BE2C (cell line): Measurements from ENCODE around the gene C4orf36.

Experiments used
- DNase-seq: peaks from one replicate; pipeline ENCODE4 v3.0.0-alpha.2; 2020
- H3K27me3 ChIP-seq: fragments of 250-450 bp; sonication (Bioruptor Pico); 2 replicates; pipeline ENCODE4 v1.5.1; 2020; ENCODE audit warnings: mild to moderate bottlenecking
- H3K36me3 ChIP-seq: fragments of 250-450 bp; sonication (Bioruptor Pico); 2 replicates; pipeline ENCODE4 v1.5.1; 2020; ENCODE audit warnings: mild to moderate bottlenecking
- H3K4me1 ChIP-seq: fragments of 250-450 bp; sonication (Bioruptor Pico); 2 replicates; pipeline ENCODE4 v1.5.1; 2020
- H3K4me3 ChIP-seq: 2 replicates; pipeline ENCODE4 v1.5.1; 2011; ENCODE audit warnings: low read depth, low read length
- H3K9me3 ChIP-seq: fragments of 250-450 bp; sonication (Bioruptor Pico); 2 replicates; pipeline ENCODE4 v1.5.1; 2020
- TF ChIP-seq, protein P1 (sequence below): IDR thresholded peaks from 2 replicates; pipeline ENCODE4 v1.5.1; 2012; ENCODE audit warnings: mild to moderate bottlenecking, low read depth, low read length

The C4orf36 gene

DNA sequence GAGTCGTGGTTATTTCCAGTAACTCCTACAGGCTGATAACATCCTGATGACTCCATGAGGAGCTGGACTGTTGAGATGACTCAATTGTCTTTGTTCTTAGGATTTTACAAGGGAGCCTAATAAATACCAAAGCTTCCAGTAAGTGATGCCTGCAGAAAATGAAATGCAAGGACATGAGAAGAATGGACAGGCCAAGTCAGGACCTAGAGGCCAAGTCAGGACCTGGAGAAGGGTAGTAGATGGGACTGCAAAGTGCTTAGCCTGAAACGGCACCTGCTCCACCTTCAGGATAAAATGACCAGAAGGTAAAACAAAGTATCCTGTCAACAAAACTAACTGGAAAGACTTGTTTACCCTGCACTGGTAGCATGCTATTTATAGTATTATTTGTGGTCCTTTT is 36.6 kb downstream of the C4orf36 start:
- Histone ChIP-seq H3K27me3 (no peaks in the 10 kb centered on the region), H3K4me3 (no peak overlapping the region), H3K4me1 (no peaks in the 10 kb centered on the region), H3K36me3 (no peaks in the 10 kb centered on the region), H3K9me3 (no peaks in the 10 kb centered on the region)
- TF ChIP-seq, protein P1, sequence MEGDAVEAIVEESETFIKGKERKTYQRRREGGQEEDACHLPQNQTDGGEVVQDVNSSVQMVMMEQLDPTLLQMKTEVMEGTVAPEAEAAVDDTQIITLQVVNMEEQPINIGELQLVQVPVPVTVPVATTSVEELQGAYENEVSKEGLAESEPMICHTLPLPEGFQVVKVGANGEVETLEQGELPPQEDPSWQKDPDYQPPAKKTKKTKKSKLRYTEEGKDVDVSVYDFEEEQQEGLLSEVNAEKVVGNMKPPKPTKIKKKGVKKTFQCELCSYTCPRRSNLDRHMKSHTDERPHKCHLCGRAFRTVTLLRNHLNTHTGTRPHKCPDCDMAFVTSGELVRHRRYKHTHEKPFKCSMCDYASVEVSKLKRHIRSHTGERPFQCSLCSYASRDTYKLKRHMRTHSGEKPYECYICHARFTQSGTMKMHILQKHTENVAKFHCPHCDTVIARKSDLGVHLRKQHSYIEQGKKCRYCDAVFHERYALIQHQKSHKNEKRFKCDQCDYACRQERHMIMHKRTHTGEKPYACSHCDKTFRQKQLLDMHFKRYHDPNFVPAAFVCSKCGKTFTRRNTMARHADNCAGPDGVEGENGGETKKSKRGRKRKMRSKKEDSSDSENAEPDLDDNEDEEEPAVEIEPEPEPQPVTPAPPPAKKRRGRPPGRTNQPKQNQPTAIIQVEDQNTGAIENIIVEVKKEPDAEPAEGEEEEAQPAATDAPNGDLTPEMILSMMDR: no peak
- no peak for DNase-seq

DNA sequence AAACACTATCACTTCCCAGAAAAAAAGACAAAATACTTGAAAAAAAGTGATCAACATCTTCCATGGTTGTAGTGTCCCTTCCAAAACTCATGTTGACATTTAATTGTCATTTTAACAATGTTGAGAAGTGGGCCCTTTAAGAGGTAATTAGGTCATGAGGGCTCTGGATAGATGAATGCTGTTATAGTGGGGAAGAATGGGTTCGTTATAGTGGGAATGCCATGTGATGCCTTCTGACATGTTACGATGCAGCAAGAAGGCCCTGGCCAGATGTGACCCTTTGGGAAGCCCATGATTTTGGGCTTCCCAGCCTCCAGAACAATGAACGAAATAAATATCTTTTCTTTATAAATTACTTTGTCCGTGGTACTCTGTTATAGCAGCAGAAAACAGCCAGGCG is 39.0 kb downstream of the C4orf36 start:
- Histone ChIP-seq H3K36me3 (no peaks in the 10 kb centered on the region), H3K4me1 (no peaks in the 10 kb centered on the region), H3K4me3 (no peak overlapping the region), H3K9me3 (no peaks in the 10 kb centered on the region), H3K27me3 (no peaks in the 10 kb centered on the region)
- DNase-seq: no peak
- TF ChIP-seq, protein P1: no peak

DNA sequence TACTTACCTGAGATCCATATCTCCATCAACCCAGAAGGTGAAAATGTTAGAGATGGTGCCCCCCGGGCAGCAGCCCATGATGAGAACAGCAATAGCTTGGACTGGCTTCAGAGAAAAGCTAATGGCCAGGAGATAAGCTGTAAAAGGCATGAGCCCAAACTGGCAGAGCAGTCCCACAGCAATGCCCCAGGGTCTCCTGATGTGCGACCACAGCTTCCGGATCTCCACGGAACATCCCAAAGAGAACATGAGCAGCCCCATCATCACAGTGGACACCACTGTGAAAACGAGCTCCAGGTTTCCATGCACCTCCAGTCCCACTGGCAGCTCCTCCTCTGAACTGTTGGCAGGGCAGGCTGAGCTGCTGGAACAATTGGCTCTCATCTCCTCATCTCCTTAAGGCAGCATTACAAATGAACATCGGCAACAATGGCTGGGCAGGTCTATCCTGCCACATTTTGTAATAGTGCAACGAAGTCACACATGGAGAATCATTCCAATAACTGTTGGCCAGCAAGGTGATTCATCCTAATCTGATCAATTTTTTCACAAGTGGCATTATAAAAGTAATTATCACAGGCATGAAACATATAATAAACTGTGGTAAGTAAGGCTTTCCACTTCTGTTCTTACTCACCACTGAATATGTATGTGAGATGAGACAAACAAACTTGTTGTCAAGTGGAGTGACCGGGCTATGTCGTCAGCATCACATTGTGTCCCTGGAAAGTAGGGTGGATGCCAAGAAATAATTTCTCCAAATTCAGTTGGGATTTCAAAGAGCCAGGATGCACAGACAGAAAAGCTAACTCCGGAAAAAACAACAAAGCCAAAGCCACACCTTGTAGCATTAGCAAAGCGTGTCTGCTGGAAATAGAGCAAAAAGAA is 43.2 kb downstream of the C4orf36 start, which contains the start of gene SLC10A6:
TSS of gene SLC10A6 (minus strand) at position 653 of the 888 bp plus-strand sequence. CDS start at position 384, 269 bp downstream.
- TF ChIP-seq, protein P1: no peak
- no peaks in the 10 kb centered on the region for H3K4me1 ChIP-seq
- no peaks in the 10 kb centered on the region for H3K9me3 ChIP-seq
- H3K4me3 ChIP-seq: no peak within 1 kb of the TSS
- no peaks in the 10 kb centered on the region for H3K27me3 ChIP-seq
- DNase-seq: no peak
- H3K36me3 ChIP-seq: no peaks in the 10 kb centered on the region

DNA sequence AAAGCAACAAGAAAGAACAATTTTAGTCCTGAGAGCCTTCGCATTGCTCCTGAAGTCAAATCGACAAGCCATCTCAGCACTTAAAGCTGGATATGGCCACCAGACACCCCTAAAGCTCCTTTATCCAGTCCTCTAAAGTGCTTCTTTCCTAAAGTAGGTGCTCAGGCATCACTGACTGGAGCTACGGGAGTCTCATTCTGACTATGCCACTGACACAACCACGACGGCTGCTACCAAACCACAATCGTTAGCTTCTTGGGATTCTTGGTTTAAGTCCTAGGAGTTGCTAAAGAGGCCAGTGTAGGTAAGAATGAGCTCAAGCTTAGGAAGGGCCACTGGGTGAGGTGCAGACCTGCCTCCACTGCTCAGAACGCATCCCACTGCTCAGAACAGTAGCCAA is 44.1 kb downstream of the C4orf36 start:
- TF ChIP-seq, protein P1: no peak
- Histone ChIP-seq H3K27me3 (no peaks in the 10 kb centered on the region), H3K4me1 (no peaks in the 10 kb centered on the region), H3K9me3 (no peaks in the 10 kb centered on the region), H3K36me3 (no peaks in the 10 kb centered on the region), H3K4me3 (no peak overlapping the region)
- no peak for DNase-seq

DNA sequence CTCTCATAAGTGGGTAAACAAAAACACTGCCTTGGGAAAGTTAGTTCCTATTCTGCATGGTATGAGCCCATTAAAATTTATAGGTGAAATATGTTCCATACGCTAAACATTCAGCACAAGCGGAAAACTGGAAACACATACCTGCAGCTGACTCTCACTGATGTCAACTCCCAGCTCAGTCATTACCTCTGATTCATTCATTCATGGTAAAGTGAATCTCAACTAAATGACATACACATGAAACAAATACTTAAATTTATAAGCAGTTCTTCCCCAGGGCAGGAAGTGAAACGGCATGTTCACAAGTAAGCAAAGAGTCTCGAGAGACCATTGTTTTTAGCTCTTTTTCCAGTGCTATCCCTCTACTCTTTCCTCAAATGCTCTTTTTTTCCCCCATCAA is 44.7 kb downstream of the C4orf36 start:
- no peaks in the 10 kb centered on the region for H3K4me1 ChIP-seq
- H3K9me3 ChIP-seq: no peaks in the 10 kb centered on the region
- no peak overlapping the region for H3K4me3 ChIP-seq
- TF ChIP-seq, protein P1: no peak
- no peaks in the 10 kb centered on the region for H3K36me3 ChIP-seq
- no peaks in the 10 kb centered on the region for H3K27me3 ChIP-seq
- DNase-seq: no peak

DNA sequence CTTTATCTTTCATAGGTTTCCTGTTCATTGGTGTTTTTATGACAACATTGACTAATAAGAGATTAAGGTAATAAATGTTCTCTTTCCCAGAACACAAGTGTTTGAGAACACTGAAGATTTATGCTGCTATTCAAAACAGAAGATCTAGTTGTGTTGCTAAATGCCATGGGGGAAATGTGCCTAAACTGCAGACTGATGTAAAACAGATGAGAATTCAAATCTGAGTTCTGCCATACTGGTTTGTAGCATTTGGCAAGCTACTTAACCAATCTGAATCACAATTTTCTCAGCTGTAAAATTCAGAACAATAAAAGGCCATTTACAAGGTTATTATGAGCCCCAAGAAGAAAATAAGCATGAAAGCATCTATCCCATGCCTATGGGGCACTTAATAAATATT is 45.3 kb downstream of the C4orf36 start:
- DNase-seq: no peak
- no peaks in the 10 kb centered on the region for H3K36me3 ChIP-seq
- no peaks in the 10 kb centered on the region for H3K9me3 ChIP-seq
- no peaks in the 10 kb centered on the region for H3K27me3 ChIP-seq
- no peaks in the 10 kb centered on the region for H3K4me1 ChIP-seq
- no peak overlapping the region for H3K4me3 ChIP-seq
- TF ChIP-seq, protein P1: no peak
